Stimulated activated naive CD8-positive, alpha-beta T cell treated with anti-CD3 and anti-CD28 coated beads, Interleukin-15, Interleukin-2, amounts not matched to agents 100 U/mL and 50 U/mL, for 24 hours (primary cell): ENCODE results near the gene ANKZF1.
"Not testable (repeated sequence)": the region's sequence is repeated elsewhere in the genome, so short reads cannot be mapped to it uniquely, and the experiment has no call there.

Source experiments
- ATAC-seq: fragments of 150-1000 bp; cut with Tn5 transposase; one replicate; pipeline ENCODE4 v1.10.0; 2021
- DNase-seq: peaks from one replicate; pipeline ENCODE4 v3.0.0; 2021

ANKZF1 gene

DNA sequence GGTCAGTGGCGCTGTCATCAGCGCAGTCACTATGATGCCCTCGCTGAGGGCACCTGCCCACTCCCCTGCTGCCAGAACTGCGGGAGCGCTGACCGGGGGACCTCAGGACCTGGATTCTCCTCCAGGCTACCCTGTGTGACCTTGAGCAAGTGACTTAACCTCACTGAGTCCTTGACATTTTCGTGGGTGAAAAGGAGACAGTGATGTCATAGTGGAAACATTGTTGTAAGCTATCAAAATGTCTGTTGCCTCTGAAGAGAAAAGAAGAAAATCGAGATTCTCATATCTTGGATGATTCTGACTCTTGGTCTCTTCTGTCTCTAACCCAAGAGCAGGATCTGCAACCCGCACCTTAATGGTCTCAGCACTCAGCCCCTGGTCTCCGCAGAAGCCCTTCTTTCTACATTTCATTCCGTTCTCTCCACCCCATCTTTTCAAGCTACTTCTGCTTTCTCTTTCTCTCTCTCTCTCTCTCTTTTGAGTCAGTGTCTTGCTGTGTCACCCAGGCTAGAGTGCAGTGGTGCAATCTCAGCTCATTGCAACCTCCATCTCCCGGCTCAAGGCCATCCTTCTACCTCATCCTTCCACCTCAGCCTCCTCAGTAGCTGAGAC lies 25.1 kb downstream of the ANKZF1 start:
- DNase-seq = peak; percentile 41
- ATAC-seq = peak; percentile 44

DNA sequence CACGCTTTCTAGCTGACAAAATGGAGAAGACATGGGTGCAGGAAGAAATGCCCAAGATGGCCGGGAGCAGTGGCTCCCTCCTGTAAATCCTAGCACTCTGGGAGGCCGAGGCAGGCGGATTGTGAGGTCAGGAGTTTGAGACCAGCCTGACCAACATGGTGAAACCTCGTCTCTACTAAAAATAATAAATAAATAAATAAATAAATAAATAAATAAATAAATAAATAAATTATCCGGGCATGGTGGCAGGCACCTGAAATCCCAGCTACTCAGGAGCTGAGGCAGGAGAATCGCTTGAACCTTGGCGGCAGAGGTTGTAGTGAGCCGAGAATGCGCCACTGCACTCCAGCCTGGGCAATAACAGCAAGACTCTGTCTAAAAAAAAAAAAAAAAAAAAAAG lies 29.3 kb downstream of the ANKZF1 start:
- ATAC-seq, DNase-seq: not testable (repeated sequence)

DNA sequence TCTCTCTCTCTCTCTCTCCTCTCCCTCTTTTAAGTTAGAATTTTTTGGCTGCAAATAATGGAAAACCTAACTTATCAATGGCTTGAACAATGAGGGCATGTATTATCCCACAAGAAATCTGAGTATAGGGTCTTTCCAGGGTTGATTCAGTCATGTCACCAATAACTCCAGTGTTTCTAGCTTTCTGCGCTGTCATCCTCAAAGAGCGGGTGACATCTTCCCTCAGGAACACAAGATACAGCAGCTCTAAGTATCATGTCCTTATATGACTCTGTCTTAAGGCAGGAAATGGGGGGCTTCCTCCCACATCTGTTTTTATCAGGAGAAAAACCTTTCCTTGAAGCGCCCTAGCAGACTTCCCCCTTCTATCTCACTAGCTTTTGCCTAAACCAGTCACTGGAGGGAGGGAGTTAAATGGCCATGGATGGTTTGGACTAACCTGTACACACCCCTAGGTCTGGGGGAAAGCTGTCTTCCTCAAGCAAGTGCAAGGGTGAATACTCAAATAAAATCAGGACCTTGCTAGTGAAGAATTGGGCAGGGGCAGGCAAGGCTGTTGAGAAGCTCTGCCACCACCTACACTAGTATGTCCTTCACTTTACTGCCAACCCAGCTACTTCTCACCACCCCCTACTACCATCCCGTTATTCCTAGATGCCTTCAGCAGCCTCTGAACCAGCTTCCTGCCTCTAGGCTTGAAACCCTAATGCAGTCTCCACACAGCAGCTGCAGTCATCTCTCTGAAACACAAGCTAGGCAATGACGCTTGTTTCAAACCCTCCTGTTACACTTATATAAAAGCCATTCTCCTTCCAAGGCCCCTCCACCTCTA lies 31.6 kb downstream of the ANKZF1 start:
- ATAC-seq = no peak
- DNase-seq = no peak

DNA sequence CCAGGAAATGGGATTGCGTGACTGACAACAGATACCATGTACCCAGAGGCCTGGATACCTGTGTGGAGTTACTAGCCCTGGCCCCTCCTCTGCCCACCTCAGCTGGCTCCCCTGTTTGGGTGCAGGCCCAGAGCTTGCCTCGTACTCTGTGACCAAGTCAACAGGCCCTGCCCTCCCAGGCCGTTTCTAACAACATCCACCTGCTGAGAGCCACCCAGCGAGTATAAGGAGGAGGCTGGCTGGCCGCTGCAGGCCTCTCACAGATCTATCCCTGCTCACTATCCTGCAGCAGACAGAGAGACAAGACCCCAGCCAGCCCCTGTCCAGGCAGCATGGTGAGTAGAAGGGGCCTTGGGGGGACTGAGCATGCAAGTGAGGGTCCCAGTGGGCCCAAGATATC lies 36.6 kb downstream of the ANKZF1 start:
- DNase-seq (no peak), ATAC-seq (no peak)

DNA sequence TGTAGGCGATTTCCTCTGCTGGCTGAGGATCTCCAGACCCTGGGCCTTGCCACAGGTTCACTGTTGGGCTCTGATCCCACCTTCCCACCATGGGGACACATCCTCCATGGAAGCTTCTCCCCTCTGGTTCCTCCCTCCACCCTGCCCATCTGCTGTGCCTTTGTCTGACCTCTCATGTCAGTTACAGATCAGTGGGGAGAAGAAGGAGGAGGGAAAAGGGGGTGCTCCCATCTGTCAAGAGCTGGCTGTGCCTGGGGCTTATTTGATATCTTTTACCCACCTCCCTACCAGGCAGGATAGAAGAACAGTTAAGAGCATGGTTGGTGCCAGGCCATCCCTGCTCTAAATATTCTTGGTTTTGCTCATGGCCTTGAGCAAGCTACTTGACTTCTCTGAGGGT lies 37.3 kb downstream of the ANKZF1 start:
- ATAC-seq = no peak

DNA sequence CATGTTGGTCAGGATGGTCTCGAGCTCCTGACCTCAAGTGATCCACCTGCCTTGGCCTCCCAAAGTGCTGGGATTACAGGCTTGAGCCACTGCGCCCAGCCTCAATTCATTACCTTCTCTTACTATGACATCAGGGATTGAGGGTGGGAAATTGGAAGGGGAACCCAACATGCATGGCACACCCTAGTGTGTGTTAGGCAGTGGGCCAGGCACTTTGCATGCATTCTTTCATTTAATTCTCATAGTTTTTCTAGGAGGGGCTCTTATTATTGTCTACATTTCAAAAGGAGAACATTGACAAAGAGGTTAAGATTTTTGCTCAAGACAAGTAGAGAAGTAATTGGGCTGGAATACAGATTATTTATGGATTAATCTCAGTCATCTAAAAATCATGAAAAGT lies 38.7 kb downstream of the ANKZF1 start:
- no peak for ATAC-seq

More for the DNA sequence above, 37.3 kb downstream of the ANKZF1 start:
- DNase-seq = no peak

DNA sequence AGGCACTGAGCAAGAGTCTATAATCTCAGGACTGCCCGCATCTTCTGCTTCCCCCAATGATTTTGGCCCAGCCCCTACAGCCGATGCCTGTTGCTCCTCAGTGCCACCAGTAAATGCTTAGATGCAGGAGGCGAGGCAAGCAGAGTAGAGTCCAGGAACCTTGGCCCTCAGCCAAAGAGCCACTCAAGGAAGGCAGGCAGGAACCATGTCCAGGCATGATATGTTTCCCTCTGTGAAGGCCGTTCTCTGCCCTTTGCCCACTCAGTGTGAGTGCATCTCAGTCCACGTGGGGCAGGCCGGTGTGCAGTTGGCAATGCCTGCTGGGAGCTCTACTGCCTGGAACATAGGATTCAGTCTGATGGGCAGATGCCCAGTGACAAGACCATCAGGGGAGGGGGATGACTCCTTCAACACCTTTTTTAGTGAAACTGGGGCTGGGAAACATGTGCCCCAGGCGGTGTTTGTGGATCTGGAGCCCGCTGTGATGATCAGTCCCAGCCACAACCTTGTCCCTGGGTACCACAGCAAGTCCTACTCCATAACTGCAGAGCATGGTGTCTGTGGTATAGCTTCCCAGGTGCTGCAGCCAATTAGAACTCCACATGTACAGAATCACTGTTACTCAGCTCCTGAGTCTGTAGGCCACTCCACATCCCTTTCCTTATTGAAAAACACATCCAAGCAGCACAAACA lies 39.9 kb downstream of the ANKZF1 start:
- ATAC-seq (no peak), DNase-seq (no peak)

More for the DNA sequence above, 38.7 kb downstream of the ANKZF1 start:
- no peak for DNase-seq

DNA sequence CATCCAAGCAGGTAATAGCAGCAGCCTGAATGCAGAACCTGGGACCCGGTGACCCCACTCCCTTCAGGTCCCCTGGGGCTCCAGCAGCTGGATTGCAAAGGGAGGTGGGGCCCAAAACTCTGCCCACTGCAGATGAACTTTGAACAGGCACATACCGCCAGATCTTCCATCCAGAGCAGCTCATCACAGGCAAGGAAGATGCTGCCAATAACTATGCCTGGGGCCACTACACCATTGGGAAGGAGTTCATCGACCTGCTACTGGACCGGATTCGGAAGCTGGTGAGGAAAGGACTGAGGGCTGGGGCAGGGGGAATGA lies 40.4 kb downstream of the ANKZF1 start:
- no peak for DNase-seq
- no peak for ATAC-seq

DNA sequence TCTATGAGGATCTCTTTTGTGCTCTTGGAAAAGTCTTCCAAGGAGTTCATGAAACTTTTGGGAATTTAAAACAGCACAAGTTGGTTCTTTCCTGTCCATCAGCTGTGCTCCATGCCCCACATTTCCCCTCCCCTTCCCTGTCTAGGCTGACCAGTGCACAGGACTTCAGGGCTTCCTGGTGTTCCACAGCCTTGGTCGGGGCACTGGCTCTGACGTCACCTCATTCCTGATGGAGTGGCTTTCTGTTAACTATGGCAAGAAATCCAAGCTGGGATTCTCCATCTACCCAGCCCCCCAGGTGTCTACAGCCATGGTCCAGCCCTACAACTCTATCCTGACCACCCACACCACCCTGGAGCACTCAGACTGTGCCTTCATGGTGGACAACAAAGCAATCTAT lies 41.4 kb downstream of the ANKZF1 start:
- ATAC-seq = no peak
- no peak for DNase-seq

DNA sequence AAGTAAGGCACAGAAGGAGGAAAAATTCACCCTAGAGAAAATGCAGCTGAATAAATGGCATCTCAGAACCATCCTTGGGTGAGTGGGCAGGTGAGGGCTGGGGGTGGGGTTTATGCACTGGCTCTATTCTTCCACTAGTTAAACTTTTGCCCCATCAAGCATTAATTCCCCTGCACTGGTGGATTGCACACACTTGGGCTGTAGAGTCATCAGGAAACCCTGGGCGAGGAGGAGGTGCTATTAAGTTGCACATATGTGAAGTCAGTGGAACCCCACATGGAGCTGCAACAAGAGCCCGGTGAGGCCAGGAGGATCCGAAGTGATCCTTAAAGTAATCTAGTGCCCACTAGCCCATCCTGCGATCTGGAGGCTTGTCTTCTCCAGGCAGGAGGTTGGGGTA lies 42.8 kb downstream of the ANKZF1 start:
- DNase-seq (no peak), ATAC-seq (no peak)

DNA sequence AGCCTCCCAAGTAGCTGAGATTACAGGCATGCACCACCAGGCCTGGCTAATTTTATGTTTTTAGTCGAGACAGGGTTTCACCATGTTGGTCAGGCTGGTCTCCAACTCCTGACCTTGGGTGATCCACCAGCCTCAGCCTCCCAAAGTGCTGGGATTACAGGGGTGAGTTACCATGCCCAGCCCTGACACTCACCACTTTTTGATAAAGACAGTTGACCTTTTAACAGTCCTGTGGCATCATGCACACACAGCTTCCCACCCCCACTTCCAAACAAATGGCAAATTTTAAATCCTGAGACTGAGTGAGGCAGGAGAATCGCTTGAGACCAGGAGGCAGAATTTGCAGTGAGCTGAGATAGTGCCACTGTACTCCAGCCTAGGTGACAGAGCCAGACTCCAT lies 43.4 kb downstream of the ANKZF1 start:
- DNase-seq (no peak), ATAC-seq (peak; percentile 37)

DNA sequence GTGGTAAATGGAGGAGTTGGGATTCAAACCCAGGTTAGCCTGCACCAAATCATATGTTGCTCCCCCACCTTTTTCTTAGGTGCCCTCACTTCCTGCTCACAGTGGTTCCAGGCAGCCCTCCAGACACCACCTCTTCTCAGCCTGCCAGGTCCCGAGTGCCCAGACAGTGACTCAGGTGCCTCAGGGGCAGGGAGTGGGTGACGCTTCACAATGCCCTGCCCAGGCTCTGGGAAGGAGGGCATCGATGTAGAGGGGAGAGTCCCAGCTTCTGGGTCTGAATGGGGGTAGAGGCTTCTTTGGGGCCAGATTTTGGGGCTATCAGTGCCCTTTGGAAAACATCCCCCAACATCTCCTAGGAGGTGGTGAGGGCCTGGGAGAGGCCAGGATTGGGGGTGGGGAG lies 44.3 kb downstream of the ANKZF1 start:
- ATAC-seq (no peak), DNase-seq (no peak)

DNA sequence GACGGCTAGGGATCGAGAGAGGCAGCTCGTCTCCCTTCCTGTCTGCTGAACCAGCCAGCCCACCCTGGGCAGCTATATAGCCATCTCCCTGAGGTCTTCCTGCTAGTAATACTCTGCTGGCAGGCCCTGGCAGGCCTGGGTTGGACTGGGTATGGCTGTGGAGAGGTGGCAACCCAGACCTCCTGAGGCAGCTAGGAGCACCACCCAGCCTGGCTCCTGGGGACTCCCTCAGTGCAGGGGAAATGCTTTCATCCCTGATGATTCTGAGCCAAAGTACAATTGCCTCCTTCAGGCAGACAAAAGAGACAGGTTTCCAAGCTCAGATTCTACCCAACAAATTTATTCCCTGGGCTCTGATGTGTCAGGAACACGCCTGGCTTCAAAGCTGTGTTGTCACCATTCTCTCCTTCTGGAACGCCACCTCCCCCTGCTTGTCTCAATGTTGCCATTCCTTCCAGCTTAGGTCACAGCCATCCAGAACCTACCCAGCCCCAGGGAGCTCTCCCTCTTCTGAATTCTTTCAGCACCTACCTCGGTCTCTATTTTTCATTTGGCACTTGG lies 44.8 kb downstream of the ANKZF1 start:
- ATAC-seq (no peak), DNase-seq (no peak)

DNA sequence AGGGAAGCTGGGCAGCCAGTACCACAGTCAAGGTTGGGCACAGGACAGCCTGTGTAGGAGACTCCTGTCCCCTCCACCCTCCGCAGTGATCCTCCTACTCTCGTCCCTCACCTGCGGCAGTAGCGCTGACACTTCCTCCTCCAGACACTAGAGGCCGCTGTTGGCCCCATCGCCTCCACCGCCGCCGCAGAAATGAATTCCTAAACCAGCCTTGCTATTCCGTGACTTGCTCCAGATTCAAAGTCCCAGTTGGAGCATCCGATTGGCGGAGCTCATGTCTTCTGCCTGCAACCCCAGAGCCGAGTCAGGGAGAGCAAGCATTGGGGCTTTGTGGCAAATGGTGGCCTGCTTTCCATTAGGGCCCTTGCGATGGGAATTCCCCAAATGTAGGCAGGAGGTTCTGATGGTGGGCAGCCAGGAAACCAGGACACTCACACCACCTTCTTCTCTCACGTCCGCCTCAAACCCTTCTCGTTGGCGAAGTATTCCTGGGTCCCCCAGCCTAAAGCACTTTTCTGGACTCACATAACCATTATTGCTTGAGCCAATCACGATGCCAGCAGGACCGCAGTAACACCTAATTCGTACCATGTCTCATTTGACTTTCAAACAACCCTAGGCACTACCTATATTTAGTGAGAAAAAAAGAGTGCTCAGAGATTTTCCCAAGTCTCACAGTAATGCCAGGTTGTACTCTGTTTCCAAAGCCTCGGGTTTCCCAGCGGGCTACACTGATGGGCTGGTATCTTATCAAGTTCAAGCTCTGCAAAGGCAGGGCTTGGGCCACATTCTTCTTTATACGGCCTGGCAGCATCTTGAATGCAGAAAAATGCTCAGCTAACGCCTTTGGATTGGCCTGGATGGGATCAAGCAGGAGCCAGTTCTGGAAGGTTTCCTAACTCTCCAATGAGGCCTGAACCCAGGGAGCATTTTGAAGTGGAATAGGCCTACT lies 48.4 kb downstream of the ANKZF1 start:
- peak; percentile 82 for DNase-seq
- ATAC-seq = no peak

DNA sequence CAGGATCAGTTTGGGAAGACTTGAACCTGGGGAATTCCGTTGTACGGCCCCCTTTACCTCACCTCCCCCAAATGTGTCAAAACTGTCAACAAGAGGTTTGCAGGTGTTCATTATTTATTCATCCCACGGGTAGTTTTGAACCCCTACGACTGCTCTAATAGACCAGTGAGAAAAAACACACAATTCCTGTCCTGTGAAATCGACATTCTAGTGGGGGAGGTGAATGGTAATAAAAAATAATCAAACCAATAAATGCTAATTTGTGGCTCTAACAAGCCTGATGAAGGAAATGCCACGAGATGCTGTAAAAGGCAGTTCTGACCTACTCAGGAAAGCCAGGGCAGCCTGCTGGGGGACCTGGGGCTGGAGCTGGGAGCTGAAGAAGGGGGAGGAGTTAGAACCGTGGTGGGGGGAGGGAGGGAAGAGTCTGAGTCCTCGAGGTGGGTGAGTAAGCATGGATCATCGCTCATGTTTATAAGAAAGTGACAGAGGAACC lies 49.1 kb downstream of the ANKZF1 start:
- ATAC-seq = no peak

DNA sequence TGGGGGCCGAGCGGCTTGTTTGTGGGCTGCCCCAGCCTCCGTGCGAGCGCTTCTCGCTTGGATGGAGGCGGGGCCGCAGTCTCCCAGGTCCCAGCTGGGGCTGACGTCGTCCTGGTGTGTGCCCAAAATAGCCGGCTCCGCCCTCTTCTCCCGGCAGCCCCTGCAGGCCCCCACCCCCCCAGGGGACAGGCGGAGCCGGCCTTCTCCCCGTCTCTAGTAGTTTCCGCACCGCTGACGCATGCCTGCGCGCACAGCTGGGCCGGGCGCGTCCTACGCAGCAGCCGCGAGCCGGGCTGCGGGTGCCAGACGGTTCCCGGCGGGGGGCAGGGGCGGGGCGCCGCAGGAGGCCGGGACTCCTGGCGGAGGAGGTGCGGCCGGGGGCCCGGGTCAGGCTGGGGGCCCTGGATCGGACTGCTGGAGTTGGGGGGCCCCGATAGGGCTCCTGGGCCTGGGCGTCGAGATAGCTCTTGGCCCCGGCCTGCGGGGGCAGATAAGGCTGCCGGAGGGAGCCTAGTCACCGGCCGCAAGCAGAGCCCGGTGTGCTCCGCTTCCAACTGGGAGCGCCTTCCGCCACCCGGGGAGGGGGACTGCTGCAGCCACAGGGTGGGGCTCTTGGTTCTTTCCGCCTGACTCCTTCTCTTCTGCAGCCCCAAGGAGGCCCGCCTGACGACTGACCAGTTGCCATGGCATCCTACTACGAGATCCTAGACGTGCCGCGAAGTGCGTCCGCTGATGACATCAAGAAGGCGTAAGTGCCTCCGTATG lies 49.7 kb downstream of the ANKZF1 start, which contains the start of gene DNAJB2:
TSS of gene DNAJB2 (plus strand) at position 216 of the 765 bp plus-strand sequence. CDS start at position 684, 468 bp downstream.
- peak; percentile 90 for ATAC-seq
- peak; percentile 99 for DNase-seq

More for the DNA sequence above, 49.1 kb downstream of the ANKZF1 start:
- DNase-seq = no peak

DNA sequence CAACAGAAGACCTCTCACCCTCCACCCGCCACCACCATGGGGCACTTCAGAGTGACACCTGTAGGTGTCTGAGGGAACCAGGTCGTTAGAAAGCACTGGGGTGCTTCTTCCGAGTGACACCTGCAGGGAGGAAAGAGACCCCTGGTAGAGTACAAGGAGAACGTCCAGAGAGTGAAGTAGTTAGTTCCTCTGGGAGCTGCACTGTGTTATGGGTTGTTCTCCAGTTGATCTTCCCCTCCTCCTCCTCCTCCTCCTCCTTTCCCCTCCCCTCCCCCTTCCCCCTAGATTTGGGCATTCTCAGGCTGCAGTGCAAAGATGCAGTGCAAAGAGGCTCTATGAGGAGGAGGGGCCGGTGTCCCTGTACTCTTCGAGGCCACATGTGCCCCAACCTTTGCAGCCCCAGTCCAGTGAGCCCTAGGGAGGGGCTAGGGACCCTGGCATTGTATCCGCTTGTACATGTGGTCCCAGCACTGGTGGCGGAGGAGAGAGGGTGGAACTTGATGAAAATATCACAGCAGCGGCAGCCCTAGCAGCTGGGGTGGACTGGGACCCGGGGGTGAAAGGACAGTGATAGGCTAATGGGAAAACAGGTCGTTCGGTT lies 50.4 kb downstream of the ANKZF1 start:
- ATAC-seq (no peak), DNase-seq (no peak)

DNA sequence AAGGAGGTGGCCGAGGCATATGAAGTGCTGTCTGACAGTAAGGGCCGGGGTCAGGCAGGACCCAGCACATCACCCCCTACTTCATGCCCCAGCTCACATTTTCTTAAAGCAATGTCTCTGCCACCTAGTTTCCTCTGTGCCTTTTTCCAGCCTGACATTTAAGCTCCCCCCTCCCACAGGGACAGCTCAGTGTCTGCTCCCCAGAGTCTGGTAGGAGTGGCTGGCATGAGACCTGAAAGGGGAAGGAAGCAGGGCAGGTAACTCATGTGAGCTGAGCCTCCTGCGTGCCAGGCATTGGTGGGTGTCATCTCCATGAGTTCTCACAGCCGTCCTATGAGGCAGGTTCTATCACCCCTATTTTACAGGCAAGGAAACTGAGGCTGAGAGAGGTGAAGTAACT lies 51.0 kb downstream of the ANKZF1 start:
- ATAC-seq = no peak
- DNase-seq = no peak

DNA sequence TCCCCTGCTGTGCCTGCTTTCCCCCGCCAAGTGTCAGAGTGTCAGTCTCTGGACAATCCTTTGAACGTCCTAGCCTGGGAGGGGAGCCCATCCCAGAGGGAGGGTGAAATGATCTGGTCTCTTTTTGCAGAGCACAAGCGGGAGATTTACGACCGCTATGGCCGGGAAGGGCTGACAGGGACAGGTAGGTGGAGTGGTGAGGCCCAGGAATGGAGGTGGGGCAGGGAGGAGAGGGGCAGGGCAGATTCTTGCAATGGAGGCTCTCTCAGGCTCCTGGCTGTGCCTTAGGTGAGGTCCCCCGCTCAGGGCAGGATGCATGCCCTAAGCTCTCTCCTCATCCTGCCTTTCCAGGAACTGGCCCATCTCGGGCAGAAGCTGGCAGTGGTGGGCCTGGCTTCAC lies 52.0 kb downstream of the ANKZF1 start:
- DNase-seq (no peak), ATAC-seq (no peak)

DNA sequence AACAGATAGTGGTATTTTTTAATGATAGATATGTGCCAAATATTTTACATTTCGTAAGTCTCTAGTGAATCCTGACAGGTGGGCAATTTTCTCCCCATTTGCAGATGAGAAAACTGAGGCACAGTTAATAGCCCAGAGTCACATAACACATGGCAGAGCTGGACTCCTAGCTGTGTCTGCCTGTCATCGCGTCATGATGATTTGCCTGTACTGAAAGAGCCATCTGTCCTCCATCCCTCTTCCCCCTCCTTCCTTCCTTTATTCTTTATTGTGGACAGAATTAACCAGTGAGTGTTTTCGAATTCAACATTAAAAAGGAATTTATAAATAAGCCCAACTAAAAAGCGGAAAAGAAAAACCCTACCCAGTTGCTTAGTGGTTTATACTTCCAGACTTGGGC lies 52.8 kb downstream of the ANKZF1 start:
- no peak for DNase-seq
- no peak for ATAC-seq
